GM12878 (cell line): ENCODE measurements around the gene TSPAN16.
"Not testable (repeated sequence)": the region's sequence is repeated elsewhere in the genome, so short reads cannot be mapped to it uniquely, and the experiment has no call there.

Experiments used
- GABPA ChIP-seq: IDR thresholded peaks from 2 replicates; pipeline ENCODE4 v1.6.1; 2014; ENCODE audit warnings: antibody characterized with exemption, low read depth, mild to moderate bottlenecking, inconsistent platforms
- POLR2A ChIP-seq: IDR thresholded peaks from 2 replicates; pipeline ENCODE4 v1.6.1; 2011; ENCODE audit warnings: low read depth, mild to moderate bottlenecking, low read length
- TF ChIP-seq, protein P1 (sequence below): IDR thresholded peaks from 2 replicates; pipeline ENCODE4 v1.6.1; 2011; ENCODE audit warnings: borderline replicate concordance, low read depth, mild to moderate bottlenecking, moderate library complexity, low read length; ENCODE audit not compliant: insufficient read depth, poor library complexity, severe bottlenecking

DNA sequence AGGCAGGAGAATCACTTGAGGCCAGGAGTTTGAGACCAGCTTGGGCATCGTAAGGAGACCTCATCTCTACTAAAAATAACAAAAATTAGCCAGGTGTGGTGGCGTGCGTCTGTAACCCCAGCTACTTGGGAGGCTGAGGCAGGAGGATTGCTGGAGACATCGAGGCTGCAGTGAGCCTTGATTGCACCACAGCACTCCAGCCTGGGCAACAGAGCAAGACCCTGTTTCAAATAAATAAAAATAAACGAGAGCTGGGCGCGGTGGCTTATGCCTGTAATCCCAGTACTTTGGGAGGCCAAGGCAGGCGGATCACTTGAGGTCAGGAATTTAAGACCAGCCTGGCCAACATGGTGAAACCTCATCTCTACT lies 44.1 kb downstream of the TSPAN16 start:
- not testable (repeated sequence) for TF ChIP-seq POLR2A, GABPA
- TF ChIP-seq, protein P1, sequence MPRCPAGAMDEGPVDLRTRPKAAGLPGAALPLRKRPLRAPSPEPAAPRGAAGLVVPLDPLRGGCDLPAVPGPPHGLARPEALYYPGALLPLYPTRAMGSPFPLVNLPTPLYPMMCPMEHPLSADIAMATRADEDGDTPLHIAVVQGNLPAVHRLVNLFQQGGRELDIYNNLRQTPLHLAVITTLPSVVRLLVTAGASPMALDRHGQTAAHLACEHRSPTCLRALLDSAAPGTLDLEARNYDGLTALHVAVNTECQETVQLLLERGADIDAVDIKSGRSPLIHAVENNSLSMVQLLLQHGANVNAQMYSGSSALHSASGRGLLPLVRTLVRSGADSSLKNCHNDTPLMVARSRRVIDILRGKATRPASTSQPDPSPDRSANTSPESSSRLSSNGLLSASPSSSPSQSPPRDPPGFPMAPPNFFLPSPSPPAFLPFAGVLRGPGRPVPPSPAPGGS, result not testable (repeated sequence)
